GM23248 (cell line): ENCODE measurements around the gene SNRNP70.

Source experiments
- EZH2 ChIP-seq: fragments of 200-600 bp; sonication (generic); IDR thresholded peaks from 2 replicates; pipeline ENCODE4 v1.6.1; 2018; ENCODE audit warnings: antibody characterized with exemption, mild to moderate bottlenecking; ENCODE audit not compliant: insufficient read depth, poor library complexity, severe bottlenecking
- EZH2phosphoT487 ChIP-seq: fragments of 200-600 bp; sonication (generic); IDR thresholded peaks from 2 replicates; pipeline ENCODE4 v1.6.1; 2018; ENCODE audit warnings: antibody characterized with exemption, moderate library complexity, mild to moderate bottlenecking, low read depth; ENCODE audit not compliant: insufficient read depth

DNA sequence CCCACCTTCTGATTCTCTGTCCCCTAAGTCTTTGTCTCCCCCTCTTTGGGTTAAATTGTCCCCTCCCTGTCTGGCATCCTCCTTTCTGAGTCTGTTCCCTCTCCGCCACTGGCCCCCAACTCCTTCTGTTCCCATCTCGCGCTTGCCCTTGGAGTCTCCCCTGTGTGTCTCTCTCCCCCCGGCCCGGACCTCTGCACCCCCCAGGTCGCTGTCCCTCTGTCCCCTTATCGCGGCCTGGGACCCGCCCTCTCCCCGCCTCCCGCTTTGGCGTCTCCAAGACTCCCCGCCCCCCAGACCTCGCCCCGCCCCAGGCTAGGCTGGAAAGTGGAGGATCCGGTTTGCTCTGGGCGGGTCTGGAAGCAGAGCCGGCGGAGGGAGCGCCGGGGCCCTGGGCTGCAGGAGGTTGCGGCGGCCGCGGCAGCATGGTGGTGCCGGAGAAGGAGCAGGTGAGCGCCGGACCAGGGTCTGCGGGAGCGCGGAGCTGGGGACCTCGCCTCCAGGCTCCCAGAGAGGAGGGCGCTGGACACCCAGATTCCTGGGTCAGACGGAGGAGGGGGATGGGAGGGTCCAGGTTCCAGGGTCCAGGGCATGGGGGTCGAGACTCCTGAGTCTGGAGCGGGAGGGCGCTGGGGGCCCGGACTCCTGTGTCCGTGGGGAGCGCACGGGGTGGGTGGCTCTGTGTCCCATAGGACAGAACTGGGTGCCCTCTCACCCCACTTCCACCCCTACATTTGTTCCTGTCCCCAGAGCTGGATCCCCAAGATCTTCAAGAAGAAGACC, 72.4 kb downstream of the SNRNP70 start, which contains the start of gene TRPM4:
- TF ChIP-seq EZH2 (no peak), EZH2phosphoT487 (no peak)
